HG03066 (cell line): Measurements from ENCODE around the gene CBLB.

Experiments
- ATAC-seq: cut with Tn5 transposase; IDR thresholded peaks from one replicate; pipeline ENCODE4 v1.9.1; 2021; ENCODE audit warnings: low read depth; ENCODE audit not compliant: unreplicated experiment

CBLB gene

DNA sequence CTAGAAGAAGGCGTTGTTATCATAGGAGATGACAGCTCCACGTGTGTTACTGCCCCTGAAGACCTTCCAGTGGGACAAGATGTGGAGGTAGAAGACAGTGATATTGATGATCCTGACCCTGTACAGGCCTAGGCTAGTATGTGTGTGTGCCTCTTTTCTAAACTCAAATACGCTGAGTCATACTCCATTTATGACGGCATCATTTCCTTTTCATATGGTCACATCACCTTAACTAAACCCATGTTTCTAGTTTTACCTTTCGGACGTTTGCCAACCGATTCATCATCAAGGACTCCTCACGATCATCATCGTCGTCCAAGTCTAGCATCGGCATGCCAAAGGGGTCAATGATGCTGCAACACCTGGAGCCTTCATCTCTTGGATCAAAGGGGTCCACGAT lies 149.0 kb downstream of the CBLB start:
- ATAC-seq: no peak

DNA sequence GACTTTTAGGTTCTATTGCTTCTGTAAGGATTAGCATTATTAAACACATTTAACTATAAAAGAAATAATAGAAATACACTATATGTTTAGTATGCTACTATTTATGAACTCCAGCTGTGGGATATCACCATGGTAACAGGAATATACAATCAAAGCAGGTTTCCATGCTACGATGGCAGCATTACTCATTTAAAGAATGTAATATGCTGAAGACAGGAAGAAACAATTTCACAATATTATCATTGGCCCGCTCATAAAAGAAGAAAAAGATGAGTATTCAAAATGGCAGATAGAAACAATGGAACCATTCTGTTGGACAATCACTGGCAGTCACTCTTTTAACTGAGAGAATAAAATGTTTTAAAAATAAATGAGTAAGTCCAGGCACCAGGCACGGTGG lies 153.4 kb downstream of the CBLB start:
- ATAC-seq: no peak

DNA sequence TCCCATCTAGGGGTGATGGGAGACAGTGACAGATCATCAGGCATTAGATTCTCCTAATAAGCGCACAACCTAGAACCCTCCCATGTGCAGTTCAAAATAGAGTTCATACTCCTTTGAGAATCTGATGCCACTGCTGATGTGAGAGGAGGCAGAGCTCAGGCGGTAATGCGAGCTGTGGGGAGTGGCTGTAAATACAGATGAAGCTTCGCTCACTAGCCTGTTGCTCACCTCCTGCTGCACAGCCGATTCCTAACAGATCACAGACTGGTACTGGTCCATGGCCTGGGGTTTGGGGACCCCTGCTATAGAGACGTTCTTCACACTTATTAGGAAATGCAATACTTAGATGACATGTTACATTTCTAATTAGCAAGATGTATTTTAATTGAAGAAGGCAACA lies 154.4 kb downstream of the CBLB start:
- ATAC-seq: no peak

DNA sequence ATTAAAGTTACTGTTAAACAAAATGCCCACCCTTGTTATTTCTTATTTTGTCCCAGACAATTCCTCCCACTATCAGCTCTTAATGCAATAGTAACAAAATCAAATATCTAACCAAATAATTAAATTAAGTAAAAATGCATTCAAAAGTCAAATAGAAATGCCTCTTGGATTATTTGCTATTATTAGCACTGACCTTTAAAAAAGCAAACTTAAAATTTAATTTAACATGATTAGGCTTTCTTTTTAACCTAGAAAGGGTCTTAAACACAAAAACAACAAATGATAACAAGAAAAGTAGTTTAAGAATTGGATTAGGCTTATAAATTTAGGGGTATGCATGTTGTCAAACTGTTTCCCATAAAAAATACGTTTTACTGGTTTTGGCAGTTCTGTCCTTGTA lies 159.8 kb downstream of the CBLB start:
- no peak for ATAC-seq

DNA sequence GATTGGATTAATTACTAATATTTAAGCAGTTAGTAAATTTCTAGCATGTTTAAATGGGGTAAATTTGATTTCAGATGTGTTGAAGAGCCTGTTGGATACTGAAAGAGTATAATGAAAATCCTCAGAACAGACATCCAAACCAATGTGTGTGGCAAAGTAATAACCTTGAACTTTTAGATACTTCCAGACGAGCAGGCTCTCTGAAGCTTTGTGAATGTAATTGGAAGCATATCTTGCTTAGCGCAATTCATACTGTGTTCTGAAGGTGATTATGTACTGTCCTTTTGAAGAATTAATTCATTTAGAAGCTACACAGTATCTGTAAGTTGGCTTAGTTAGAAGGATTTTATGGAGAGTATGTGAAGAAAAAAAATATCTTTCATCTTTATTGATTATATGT lies 161.8 kb downstream of the CBLB start:
- no peak for ATAC-seq

DNA sequence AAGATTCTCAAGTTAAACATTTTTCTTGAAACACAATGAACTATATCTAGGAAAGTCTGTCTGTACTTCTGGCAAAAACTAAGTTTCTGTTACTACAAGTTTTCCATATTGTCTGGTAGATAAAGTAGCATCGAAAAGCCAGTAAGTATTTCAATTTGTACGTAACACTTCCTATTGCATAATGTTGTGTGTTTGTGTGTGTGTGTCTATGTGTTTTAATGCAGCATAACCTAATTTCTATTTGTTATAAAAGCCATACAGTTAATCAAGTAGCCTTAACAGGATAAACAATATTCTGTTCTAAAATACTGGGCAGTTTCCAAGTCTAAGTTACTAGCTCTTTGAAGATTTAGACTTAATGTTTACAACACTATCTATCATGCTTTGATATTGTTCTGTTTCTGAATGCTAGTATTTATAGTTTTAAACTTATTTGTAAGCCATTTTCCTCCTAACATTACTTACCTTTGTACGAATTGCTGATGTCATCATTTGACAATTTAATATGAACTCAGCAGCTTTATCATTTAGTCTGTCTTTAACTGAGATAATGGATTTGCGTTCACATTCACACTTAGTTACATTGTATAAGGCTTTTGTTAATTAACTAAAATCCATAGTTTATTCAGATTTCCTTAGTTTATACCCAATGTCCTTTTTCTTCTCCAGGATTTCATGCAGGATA lies 163.9 kb downstream of the CBLB start:
- ATAC-seq: no peak

DNA sequence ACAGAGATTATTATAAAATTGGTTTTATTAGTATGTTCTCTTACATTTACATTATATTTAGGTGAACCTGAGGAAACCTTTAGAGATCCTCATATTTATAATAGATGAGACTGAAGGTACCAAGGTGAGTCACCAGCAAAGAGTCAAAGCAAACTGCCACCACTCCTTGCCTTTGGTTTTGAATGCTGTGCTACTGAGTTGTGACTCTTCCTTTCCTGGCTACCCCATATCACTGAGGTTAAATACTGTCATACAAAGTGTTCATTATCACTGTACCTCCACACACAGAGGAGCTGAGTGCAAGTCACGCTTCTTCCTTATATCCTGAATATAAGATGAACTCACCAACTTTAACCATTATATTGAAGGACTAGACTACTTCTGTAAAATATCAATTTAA lies 168.2 kb downstream of the CBLB start:
- no peak for ATAC-seq

DNA sequence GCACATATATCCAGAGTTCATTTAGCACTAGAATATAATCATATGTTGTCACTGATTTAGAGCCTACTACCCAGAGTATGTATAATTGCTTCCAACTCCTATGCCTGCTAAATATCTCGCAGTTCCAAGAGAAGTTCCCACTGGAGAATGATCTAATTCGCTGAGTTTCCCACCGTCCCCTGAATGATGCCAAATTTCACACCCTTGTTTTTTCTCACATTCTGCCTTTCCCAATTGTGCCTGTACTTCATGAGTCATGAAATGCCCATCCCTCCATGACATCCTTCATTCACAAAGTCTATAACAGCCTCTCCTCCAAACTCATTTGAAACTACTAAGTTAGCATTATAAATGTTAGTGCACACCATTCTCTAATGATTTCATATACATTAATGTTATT lies 177.2 kb downstream of the CBLB start:
- no peak for ATAC-seq

DNA sequence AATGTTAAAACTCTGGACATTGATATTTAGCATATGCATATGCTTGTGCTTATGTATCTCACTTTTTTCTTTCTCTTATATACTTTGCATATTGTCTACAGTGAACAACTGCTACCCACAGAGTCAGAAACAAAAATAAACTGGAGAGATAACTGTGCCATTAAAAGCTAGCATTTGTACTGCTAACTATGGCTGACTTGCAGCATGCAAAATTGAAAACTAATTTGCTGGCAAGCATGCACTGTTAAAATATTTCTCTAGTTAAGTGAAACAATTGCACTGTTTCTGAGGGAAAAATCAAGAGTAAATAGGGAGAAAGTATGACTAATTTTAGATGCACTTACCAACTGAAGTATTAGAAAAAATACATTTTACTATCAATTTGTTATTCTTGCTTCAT lies 177.8 kb downstream of the CBLB start:
- ATAC-seq: no peak

DNA sequence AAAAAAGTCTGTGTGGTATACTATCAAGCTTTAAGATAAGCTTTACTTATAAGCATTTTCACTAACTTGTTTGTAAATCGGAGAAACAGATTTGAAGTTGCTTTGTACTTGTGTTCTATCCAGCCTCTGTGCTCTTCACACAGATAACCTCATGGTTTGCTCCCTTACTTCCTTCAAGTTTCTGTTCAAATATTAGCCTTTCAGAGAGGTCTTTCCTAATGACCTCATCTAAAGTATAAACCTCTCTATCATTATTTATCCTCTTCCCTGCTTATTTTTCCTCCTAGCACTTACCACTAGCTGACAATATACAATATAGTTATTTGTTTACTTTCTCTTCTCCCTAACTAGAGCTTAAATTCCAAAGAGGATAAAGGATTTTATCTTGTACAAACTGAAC lies 180.0 kb downstream of the CBLB start:
- no peak for ATAC-seq

DNA sequence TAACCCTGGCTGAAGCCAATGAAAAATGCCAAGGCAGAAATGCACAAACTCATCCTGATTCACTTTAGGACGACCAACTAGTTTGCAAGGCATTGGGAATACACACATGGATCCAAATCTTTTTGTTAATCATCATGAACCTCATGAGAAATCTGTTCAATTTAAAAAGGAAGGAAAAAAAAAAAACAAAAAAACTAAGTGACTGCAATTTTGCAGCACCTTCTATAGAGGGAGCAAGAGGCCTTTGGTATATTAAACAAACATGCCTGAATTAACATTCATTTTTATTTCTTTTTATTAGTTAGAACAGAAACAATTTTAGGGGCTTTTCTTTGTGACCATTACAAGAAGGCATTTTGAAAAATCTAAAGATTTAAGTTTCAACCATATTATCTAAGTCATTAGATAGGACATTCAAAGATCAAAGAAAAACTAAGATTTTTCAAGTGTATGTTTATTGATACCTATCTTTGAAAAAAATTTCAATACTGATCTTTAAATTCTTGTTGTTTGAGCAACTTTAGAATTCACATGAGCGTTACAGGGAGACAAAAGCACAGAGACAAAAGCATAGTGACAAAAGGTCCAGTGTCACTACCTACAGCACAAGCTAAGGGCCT lies 182.4 kb downstream of the CBLB start:
- no peak for ATAC-seq

DNA sequence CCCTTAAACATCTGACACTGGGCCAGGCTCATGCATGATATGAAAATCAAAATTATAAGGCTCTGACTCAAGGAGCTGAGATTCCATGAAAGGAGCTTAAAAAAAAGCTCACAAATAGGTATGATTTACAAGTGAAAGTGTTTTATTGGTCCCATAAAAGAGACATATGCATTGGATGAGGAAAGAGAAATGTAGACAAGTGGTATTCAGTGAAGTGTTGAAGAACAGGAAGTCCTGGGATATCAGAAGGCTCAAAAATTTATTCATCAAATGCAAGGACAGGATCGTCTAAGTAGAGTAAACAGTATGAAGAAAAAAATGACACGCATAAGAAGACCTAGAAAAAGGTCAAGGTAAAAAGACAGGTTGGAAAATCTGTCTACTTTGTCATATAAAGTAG lies 188.9 kb downstream of the CBLB start:
- ATAC-seq: no peak

DNA sequence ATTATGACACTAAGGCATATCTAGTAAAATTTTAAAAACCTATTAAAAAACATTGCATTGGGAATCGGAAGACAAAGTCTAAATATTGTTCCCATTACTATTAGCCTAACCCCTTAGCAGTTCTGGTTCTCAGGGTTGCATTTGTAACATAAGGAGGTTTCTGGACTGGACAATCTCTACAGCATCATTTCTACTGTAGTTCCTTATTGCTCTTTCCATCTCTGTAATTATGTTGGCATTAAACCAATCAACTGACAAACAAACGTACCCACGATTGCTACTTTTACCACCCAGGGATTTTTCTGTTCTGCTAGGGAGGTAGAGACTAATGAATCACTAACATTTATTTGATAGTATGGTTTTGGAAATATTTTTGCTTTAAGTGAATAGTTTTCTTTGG lies 190.8 kb downstream of the CBLB start:
- ATAC-seq: no peak

DNA sequence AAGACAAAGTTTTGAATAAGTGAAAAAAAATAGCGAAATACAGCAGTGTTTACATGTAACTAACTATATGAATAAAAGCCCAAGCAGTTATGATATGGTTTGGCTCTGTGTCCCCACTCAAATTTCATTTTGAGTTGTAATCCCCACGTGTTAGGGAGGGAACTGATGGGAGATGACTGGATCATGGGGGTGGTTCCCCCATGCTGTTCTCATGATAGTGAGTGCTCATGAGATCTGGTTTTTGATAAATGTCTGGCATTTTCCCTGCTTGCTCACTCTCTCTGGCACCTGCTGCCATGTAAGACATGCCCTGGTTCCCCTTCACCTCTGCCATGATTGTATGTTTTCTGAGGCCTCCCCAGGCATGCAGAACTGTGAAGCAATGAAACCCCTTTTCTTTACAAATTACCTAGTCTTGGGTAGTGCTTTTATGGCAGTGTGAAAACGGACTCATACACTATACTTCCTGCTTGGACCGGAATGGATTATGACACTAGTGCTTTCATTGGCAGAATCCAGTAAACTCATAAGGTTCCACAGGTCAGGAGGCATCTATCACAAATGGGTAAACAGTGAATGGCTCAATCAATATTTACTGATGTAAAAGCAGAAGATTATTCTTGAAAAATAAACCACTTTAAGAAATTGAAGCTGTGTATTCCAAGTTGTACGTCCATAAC lies 192.1 kb downstream of the CBLB start:
- ATAC-seq: no peak

DNA sequence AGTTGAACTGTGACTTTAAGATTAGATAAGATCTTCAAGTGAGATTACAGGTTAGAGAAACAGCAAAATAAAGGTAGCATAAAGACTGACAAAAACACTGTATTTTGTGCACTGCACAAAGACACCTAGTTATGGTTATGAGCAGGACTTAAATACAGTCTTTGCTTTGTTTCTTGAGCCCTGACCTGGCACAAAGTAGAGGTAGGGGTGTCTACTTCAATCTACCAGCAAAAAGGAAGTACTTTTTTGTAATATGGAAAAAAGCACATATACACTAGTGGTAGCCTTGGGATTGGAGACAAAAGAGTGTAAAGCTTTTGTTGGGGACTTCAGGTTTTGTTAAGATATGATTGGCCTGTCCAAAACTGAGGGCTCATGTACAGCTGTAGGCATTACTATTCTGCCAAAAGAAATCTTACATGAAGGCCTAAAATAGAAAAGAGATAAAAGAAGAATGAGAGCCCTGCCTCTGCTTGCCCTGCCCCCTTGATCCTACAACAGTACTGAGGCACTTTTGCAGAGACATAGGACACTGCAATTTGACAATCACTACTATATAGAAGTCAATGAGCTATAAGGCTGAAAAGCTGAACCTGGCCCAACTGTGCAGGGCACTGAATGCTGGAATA lies 194.3 kb downstream of the CBLB start:
- no peak for ATAC-seq

DNA sequence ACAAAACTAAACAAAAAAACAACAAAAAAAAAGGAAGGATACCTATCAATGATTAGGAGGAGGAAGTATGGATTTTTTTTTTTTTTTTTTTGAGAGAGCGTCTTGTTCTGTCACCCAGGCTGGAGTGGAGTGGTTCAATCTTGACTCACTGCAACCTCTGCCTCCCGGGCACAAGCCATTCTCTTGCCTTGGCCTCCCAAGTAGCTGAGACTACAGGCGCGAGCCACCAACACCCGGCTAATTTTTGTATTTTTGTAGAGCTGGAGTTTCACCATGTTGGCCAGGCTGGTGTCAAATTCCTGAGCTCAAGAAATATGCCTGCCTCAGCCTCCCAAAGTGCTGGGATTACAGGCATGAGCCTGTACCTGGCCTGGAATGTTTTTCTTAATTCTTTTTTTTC lies 195.8 kb downstream of the CBLB start:
- no peak for ATAC-seq

DNA sequence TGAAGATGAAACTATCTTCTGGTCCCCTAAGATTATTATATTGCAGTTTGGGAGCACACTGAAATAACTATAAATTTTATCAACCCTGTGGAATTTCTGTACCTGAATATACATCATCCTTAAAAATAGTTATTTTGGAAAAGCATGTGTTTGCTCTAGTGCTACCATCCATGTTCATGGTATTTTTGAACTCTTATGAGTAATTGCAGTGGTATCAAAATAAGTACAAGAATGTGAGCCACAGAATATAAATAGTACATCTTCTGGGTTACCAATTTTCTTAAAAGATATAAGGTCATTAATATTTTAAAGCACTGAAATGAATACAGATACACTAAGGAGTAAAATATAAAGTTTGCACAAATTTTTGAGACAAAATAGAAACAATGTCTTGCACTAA lies 206.5 kb downstream of the CBLB start:
- no peak for ATAC-seq

DNA sequence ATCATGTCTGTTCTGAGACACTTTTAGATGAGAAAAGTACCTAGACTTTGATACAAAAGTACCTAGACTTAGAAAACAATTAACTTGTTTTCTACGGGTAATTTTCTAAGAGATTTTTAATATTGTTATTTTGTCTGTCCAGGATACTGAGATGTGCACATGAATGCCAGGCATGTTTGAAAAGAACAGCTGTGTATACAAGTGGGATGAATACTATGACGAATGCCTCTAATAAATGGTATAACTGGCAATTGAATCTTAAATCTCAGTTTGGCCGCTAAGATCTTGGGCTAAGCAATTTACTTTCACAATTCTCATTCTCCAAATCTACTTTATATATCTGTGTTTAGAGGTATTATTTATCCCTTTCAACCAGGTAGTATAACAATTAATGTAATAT lies 207.4 kb downstream of the CBLB start:
- ATAC-seq: no peak

DNA sequence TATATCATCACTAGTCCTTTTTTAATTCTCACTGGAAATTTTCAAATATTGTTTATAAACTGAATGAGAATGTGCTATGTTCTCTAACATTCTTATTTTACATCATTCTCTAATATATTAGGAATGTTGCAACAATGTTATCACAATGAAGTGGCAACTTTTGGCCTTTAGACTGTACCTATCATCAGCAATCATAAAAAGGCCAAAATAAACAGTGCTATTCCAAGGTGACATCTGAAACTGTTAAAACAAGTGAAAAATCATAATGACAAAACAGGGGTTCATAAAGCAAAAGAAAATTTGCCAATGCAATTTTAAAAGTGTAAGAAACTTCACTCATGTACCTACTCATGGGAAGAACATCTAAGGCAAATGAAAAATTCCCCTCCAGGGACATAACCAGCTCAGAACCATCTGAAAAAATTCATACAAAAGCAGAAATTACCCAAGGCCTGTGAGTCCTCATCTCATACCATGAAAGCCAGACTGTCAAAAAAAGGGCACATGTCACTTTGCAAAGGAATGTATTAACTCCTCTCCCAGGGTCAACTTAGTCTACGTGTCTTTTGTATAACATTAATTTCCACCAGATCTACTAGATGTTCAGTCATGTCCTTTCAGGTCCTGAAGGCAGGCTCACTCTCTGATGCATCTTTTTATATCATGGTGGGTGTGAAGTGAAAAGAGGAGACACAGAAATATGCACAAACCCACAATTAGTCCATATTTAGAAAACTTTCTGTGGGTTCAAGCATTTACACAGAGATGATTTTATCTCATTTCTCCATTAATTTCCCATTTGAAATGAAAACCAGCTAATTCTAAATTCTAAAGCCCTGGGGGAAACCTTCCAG lies 211.9 kb downstream of the CBLB start:
- ATAC-seq: no peak

DNA sequence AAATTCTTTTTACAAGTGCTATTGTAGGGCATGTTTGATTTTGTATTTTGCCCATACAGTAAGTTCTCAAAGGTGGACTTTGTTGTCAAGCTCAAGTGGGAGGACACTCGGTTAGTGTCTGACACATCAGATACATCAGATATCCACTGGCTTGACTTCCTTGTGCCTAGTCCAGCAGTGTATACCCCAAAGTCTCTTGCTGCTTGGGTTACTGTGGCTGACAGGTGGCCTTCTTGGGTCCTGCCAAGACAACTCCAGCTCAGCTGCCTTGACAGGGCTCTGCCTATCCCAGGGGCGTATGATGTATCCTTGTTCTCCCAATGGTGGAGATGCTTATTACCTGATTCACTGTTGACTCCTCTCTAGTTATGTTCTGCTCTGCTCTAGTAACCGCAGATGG lies 214.9 kb downstream of the CBLB start:
- no peak for ATAC-seq

DNA sequence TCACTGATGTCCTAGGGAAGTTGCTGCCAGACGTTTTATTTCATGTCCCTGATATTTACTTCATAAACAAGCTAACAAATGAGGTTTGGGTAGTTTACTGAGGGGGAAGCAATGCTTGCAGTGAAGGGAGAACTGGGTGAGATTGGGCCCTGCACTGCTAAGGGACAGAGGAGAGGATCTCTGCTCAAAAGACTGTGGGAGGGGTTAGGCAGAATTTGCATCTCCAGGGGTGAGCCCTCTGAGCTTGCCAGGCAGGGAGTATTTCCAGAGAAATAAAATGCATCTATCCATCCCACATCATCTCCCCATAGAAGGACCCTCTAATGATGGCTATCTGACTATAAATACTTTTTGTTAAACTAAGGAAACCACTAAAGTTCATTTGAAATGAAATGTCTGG lies 215.6 kb downstream of the CBLB start:
- ATAC-seq: no peak
